NCI-H524 (cell line): ENCODE data around the gene TBRG1.

Experiments
- DNase-seq, 2 experiments: peaks; one replicate each; lab custom pipeline; 2025; lab: John Stamatoyannopoulos, UW

Gene TBRG1

GRCh38 chr11:124662106-124662505 lies 39.4 kb downstream of the TBRG1 start:
- no peak for DNase-seq

GRCh38 chr11:124663861-124664260 lies 41.2 kb downstream of the TBRG1 start:
- no peak for DNase-seq

DNA sequence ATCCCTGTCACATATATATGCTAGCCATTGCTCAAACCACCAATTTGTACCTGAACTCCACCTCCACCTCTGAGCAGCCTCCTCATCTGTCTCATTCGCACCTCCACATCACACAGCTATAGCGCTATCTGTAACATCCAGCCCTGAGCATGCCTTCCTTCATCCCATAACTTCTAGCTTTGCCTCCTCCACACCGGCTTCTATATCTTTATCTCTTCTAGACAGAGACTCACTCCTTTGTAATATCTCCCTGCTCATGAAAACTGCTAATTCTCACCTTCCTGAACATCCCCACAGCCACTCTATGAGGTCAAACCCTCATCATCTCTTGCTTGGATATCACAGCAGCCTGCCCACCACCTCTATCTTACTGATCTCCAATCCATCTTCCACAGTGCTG lies 44.9 kb downstream of the TBRG1 start:
- no peak for DNase-seq

DNA sequence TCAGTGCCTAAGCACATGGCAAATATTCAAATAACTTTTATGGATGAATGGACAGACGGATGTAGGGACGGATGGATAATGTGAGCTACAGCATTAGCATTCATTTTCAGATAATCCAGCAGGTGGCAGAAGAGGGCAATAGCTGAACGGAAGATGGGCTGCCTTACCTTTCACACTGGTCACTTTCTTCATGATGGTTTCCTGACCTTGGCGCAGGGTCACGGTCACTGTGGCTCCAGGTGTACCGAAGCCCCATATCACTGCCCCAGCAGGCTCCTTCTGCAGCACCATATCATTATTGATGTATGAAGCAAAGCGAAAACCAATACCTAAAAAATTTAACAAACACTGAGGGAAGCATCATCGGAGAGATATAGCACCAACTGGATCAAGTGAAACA lies 46.5 kb downstream of the TBRG1 start:
- DNase-seq, result peak; percentile 5 to 44

DNA sequence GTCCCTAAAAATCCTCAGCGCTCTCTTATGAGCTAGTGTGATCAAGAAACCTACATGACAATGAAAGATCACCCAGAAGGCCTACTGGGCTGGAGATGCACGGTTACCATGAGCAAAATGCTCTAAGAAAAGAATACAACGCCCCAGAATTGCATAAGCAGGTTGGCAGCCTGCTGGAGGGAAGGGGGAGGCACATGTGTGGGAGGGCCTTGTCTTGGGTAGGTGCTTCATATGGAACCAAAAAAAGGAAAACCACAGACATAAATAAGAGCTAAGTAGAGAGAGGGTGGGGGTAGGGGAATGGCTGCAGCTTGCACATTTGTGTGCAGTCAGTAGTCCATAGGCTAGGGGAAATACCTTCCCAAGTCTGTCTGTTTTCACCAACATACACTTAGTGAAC lies 48.1 kb downstream of the TBRG1 start:
- DNase-seq, result no peak

DNA sequence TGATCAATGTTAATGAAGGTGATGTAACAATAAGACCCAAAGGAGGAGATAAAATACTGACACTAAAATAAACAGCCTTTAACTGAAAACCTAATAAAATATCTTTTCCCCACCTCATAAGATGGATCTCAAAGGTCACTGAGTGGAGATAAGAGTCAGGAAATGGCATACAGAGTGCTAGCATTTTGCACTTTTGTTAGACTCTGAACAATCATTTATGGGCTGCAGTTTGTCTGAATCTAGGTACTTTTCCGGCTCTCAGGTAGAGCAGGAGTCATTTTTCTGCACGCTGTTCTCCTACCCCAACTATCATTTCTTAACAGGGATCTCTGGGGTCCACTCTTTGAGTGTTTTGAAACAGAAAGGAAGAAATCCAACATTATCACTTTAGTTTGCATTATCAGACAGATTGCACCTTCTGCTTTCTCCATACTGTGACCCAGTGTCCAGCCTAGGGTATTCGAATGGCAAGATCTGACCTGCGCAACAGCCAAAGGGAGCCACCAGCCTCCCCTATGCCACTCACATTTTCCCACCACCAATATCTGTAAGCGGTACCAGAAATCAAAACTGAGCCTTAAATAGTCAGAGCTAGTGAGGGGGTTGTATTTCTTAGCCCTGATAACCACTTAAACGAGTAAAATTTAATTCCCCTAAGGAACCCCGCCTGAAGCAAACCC lies 50.0 kb downstream of the TBRG1 start:
- DNase-seq, result no peak

GRCh38 chr11:124673333-124674167 lies 50.9 kb downstream of the TBRG1 start, which contains the start of the genes SIAE and SPA17:
SIAE (minus strand) TSS chr11:124673739; CDS start chr11:124673708, 31 bp downstream.
SPA17 (plus strand) TSS chr11:124673904; CDS start chr11:124675265, 1,361 bp downstream.
- DNase-seq, result peak; percentile 85

DNA sequence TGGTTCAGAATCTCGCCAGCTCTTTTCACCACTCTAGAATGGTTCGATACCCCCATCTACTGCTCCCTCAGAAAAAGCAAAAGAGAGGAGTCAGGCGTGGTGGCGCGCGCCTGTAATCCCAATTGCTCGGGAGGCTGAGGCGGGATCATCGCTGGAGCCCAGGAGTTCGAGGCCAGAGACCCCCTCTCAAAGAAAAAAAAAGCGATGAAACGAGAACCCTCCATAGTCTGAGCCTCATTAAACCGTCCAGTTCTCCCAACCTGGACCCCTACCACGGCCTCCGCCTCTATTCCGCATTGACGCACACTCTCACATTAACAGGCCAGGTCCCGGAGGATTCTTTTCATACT lies 51.5 kb downstream of the TBRG1 start:
- DNase-seq, result no peak

- DNase-seq, result no peak
Observed at GRCh38 chr11:124674571-124674970, 51.9 kb downstream of the TBRG1 start.

GRCh38 chr11:124676386-124676785 lies 53.7 kb downstream of the TBRG1 start:
- DNase-seq, result no peak

GRCh38 chr11:124678416-124678815 lies 55.8 kb downstream of the TBRG1 start:
- no peak for DNase-seq

DNA sequence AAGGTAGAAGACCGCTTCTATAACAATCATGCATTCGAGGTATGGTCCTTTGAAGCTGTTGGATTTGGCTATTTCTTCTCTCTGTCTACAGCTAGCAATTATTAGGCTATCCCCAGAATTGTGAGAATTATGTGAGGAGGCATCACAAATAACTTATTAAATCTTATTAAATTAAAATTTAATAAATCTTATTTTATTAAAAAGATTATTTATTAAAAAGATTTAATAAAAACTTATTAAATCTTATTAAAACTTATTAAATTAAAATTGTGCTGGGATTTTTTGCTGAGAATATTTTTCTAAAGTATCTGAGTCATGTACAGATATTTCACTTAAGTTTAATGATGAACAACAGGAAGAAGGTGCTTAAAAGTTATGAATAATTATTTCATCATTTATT lies 58.8 kb downstream of the TBRG1 start:
- DNase-seq, result no peak

GRCh38 chr11:124682443-124682842 lies 59.8 kb downstream of the TBRG1 start:
- DNase-seq, result no peak
